ENCODE data around the gene SETD1A.

The SETD1A gene

DNA sequence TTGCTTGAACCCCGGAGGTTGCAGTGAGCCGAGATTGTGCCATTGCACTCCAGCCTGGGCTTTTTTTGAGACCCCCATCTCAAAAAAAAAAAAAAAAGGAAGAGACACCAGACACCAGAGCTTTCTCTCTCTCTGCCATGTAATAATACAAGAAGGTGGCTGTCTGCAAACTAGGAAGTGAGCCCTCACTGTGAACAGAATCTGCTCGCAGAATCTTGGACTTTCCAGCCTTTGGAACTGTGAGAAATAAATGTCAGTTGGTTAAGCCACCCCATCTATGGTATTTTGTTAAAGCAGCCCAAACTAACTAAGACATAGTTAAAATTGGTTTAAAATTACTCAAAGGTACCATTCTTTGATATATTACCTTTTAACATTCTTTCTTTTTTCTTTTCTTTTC is 63.0 kb downstream of the SETD1A start:
- no peak for DNase-seq (ENCODE audit: low spot score)

DNA sequence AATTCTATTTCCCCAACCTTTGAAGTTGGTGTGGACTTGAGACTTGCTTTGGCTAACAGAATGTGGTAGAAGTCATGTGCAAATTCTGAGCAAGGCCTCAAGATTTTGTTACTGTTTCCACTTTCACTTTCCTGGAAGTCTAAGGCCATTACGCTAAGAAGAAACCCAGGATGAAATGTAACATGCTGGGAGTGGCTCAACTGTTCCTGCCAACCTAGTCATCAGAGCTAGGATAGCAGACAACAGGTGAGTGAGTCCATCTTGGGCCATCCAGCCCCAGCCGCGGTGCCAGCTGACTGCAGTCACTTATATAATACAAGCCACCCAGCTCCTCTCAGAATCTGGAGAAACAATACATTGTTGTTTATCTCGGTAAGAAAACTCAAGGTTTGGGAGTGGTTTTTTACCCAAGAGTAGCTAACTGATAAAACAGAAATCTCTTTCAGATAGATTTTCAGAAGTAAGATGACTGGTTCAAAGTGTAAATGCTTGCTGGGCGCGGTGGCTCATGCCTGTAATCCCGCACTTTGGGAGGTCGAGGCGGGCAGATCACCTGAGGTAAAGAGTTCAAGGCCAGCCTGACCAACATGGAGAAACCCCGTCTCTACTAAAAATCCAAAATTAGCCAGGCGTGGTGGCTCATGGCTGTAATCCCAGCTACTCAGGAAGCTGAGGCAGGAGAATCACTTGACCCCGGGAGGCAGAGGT is 65.1 kb downstream of the SETD1A start:
- no peak for DNase-seq (ENCODE audit: low spot score)

DNA sequence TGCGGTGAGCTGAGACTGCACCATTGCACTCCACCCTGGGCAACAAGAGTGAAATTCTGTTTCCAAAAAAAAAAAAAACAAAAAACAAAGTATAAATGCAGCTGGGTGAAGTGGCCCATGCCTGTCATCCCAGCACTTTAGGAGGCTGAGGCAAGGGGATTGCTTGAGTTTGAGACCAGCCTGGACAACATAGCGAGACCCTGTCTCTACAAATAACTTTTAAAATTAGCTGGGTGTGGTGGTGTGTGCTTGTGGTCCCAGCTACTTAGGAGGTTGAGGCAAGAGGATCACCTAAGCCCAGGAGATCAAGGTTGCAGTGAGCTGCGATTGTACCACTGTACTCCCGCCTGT is 65.7 kb downstream of the SETD1A start:
- no peak for DNase-seq (ENCODE audit: low spot score)

DNA sequence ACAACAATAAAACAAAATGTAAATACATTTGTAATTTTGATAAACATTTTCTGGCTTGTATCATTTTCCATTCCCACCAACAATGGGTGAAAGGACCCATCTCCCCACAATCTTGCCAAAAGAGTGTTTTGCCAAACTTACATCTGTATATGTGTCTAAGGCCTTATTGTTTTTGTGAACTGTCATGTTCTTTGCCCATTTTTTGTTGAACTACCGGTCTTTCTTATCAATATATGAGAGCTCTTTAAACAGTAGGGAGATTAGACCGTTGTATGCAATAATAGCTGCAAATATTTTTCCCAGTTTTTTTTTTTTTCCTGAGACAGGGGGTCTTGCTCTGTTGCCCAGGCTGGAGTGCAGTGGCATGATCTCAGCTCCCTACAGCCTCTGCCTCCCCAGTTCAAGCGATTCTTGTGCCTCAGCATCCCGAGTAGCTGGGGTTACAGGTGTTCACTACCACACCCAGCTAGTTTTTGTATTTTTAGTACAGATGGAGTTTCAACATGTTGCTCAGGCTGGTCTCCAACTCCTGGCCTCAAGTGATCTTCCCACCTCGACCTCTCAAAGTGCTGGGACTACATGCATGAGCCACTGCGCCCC is 66.2 kb downstream of the SETD1A start:
- DNase-seq (ENCODE audit: low spot score): no peak

DNA sequence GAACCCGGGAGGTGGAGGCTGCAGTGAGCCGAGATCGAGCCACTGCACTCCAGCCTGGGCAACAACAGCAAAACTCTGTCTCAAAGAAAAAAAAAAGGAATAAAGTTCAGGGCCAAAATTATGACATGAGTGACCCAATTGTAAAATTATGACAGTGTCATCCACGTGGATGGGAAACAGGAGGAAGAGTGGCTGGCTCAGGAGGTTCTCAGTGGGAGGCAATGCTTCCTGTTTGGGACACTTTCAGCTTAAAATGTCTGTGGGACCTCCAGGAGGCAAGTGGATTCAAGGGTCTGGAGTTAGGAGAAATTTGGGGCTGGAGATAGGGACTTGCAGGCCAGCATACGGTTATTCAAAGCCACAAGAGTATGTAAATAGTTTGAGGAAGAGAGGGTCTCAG is 67.8 kb downstream of the SETD1A start:
- no peak for DNase-seq (ENCODE audit: low spot score)

DNA sequence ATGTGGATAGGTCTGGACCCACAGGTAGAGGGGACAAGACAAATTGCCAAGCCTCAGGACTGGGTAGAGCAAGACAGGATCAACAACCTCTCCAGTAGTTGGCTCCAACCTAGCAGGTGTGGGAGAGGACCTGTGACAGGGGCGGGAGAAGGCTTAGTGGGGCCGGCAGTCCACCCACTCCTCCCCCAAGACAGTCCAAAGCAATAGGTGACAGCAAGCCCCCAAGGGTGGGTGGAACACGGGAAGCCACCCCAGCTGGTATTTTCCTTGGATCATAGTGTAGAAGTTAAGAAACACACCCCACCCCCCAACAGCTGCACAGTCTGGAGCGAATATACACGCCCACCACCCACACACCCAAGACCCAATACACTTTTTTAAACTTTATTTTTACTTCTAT is 71.7 kb downstream of the SETD1A start:
- no peak for DNase-seq (ENCODE audit: low spot score)

DNA sequence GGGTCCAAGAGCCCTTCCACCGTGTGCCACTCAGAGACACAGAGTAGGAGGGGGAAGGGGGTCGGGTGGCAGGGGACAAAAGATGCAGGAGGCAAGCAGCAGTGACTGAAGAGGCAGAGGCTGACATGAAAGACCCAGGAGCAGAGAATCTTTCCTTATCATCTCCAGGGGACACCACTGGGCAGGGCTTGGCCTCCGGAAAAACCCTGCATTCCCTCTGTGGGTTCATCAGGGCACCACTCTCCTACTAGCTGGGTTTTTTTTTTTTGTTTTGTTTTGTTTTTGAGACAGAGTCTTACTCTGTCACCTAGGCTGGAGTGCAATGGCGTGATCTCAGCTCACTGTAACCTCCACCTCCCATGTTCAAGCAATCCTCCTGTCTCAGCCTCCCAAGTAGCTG is 73.7 kb downstream of the SETD1A start:
- no peak for DNase-seq (ENCODE audit: low spot score)

DNA sequence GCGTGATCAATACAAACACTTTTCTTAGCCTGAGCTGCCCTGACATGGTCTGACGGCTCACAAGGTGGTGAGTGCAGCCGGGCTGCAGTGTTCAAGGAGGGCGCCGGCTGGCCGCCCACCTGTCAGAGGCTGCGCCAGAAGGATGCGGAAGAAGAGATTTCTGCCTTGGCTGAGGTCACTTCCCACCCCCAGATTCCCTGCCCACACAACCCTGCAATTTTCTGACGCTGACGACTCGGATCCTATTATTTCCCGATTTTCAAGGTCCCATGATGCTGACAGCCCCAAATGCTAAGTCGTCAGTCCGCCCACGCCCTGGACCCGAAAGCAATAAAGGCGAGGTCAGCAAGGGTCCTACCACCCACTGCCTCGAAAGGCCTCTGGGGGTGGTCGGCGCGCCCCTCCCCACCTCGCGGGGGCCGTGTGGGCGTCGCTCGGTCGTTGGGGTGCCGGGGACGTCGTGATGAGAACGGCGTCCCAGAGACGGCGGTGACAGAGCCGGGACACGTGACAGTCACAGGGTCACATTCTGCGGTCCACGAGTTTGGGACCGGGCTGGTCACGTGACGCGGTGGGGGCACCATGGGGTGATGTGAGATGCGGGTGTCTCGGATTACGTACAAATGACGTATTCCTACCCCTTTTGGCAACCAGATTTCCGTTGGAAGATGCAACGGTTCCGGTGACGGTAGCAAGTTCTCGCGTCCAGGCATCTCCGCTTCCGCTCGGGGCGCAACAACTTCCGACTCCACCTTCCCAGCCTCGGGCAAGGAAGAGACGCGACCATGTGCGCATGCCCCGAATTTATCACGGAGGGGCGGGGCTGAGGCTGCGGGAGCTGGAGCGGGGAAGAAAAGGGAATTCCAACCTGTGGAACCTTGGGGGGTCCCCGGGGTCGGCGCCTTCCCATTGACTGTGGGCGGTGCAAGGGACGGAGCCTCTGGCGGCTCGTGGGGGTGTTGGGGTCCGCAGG is 75.5 kb downstream of the SETD1A start, which contains the start of gene STX4:
TSS of gene STX4 (plus strand) at position 823 of the 973 bp plus-strand sequence. CDS start 248 bp downstream, outside the sequence.
- peak; percentile 97 for DNase-seq (ENCODE audit: low spot score)

DNA sequence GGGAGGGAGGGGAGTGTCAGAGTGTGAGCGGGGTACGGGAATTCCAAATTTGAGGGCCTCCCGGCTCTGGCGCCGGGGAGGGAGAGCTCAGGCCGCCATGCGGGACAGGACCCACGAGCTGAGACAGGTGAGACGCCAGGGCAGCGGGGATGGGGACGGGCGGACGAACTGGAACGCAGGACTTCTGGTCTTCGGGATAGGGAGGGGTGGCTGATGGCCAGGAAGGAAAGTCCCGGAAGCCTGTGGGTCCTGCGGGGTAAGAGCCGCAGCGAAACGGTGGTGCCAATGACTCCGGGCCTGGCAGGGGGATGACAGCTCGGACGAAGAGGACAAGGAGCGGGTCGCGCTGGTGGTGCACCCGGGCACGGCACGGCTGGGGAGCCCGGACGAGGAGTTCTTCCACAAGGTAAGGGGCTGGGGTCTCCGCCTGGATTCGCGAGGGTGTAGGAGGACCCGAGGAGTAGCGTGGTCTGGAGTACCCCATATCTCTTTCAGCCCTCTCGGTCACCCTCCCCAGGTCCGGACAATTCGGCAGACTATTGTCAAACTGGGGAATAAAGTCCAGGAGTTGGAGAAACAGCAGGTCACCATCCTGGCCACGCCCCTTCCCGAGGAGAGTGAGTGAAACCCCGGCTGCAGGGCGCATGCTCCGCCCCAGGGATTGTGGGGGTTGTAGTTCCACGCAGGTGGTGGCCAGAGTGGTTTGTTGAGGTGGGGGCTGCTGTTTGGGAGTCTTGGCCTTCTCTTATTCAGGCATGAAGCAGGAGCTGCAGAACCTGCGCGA is 76.3 kb downstream of the SETD1A start:
- peak; percentile 99 for DNase-seq (ENCODE audit: low spot score)
